ENCODE data around the gene NOG.

DNA sequence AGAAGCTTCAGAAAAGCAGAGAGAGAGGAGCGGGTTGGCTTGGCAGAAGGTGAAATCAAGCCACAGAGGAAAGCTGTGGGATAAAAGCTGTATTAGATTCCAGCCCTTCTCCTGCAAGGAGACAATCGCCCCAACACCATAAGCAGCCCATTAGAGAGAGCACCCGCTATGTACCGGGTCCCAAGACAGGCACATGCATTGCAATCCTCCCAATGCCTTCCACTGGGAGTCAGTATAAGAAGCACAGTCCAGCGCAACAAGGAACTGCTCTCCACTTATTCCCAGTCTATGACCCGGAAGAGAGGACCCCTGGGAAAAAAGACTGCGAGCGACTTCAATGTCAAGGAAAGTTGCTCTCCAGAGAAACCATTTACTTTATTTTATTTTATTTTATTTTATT is 43.8 kb downstream of the NOG start:
- TF ChIP-seq, protein P1, sequence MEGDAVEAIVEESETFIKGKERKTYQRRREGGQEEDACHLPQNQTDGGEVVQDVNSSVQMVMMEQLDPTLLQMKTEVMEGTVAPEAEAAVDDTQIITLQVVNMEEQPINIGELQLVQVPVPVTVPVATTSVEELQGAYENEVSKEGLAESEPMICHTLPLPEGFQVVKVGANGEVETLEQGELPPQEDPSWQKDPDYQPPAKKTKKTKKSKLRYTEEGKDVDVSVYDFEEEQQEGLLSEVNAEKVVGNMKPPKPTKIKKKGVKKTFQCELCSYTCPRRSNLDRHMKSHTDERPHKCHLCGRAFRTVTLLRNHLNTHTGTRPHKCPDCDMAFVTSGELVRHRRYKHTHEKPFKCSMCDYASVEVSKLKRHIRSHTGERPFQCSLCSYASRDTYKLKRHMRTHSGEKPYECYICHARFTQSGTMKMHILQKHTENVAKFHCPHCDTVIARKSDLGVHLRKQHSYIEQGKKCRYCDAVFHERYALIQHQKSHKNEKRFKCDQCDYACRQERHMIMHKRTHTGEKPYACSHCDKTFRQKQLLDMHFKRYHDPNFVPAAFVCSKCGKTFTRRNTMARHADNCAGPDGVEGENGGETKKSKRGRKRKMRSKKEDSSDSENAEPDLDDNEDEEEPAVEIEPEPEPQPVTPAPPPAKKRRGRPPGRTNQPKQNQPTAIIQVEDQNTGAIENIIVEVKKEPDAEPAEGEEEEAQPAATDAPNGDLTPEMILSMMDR (conservative IDR thresholded peaks at IDR 0.05; ENCODE audit: low read length) = no peak
- no peak for TF ChIP-seq EZH2phosphoT487 (IDR thresholded peaks at IDR 0.05; ENCODE audit: borderline replicate concordance)

Data from Loucy (cell line).